Smooth muscle cell (in vitro differentiated cells): ENCODE measurements around the gene ZBTB7B. TPM values are rescaled to one million over a fixed set of nuclear protein-coding genes. Genes with fewer than 3 reads are reported as not detected.

Experiments used
- DNase-seq: peaks from one replicate; lab custom pipeline; 2025; ENCODE audit not compliant: unreplicated experiment; lab: John Stamatoyannopoulos, UW
- H2AFZ ChIP-seq: fragments of 200-600 bp; sonication (generic); 2 replicates; pipeline ENCODE4 v1.6.0; 2016; ENCODE audit warnings: antibody characterized with exemption, low read depth, mild to moderate bottlenecking
- H3F3A ChIP-seq: fragments of 200-600 bp; sonication (generic); 2 replicates; pipeline ENCODE4 v1.6.0; 2017; ENCODE audit warnings: antibody characterized with exemption, low read depth
- H3K27ac ChIP-seq: fragments of 200-600 bp; sonication (generic); 2 replicates; pipeline ENCODE4 v1.5.1; 2016; ENCODE audit warnings: low read depth, mild to moderate bottlenecking
- H3K27me3 ChIP-seq: fragments of 200-600 bp; sonication (generic); 2 replicates; pipeline ENCODE4 v1.6.1; 2016; ENCODE audit warnings: low read depth, mild to moderate bottlenecking
- H3K36me3 ChIP-seq: fragments of 200-600 bp; sonication (generic); 2 replicates; pipeline ENCODE4 v1.5.1; 2016; ENCODE audit warnings: low read depth
- H3K4me1 ChIP-seq: fragments of 200-600 bp; sonication (generic); 2 replicates; pipeline ENCODE4 v1.5.1; 2016; ENCODE audit warnings: low read depth
- H3K4me2 ChIP-seq: fragments of 200-600 bp; sonication (generic); 2 replicates; pipeline ENCODE4 v1.6.0; 2016; ENCODE audit warnings: mild to moderate bottlenecking
- H3K4me3 ChIP-seq: fragments of 200-600 bp; sonication (generic); 2 replicates; pipeline ENCODE4 v1.5.1; 2016; ENCODE audit warnings: mild to moderate bottlenecking
- H3K79me2 ChIP-seq: fragments of 200-600 bp; sonication (generic); 2 replicates; pipeline ENCODE4 v1.6.0; 2016; ENCODE audit warnings: low read depth, mild to moderate bottlenecking
- H3K9ac ChIP-seq: fragments of 200-600 bp; sonication (generic); 2 replicates; pipeline ENCODE4 v1.6.0; 2016; ENCODE audit warnings: low read depth
- H3K9me3 ChIP-seq: fragments of 200-600 bp; sonication (generic); replicated peaks from 2 replicates; pipeline ENCODE4 v1.5.1; 2016; ENCODE audit warnings: low read depth
- H4K20me1 ChIP-seq: fragments of 200-600 bp; sonication (generic); 2 replicates; pipeline ENCODE4 v1.6.0; 2016; ENCODE audit warnings: low read depth
- WGBS: methylation state at CpG from one replicate; pipeline ENCODE4 v1.1.7; 2016; ENCODE audit warnings: low lambda C conversion rate; 5-methylcytosine and 5-hydroxymethylcytosine counted together
- polyA plus RNA-seq: library from polyadenylated mRNA; unstranded; fragments of >200 nt; fragmentation: Nextera tagmentation; extraction: Ambion mirVana; gene quantifications from 2 replicates; pipeline ENCODE4 v1.2.1, GENCODE V29; 2016
- total RNA-seq: library from RNA; depleted of rRNA; stranded (reverse); fragments of >200 nt; gene quantifications from 2 replicates; pipeline ENCODE4 v1.2.3, GENCODE V29; 2014
- TF ChIP-seq, protein P1 (sequence below): fragments of 200-600 bp; sonication (generic); IDR thresholded peaks from 2 replicates; pipeline ENCODE4 v1.5.1; 2017; ENCODE audit warnings: borderline replicate concordance, mild to moderate bottlenecking, antibody characterized with exemption; ENCODE audit not compliant: insufficient read depth, poor library complexity, severe bottlenecking

The ZBTB7B gene
- total and polyA plus RNA-seq, 2 experiments from 2014 or later: 7.5 to 15.5 TPM

DNA sequence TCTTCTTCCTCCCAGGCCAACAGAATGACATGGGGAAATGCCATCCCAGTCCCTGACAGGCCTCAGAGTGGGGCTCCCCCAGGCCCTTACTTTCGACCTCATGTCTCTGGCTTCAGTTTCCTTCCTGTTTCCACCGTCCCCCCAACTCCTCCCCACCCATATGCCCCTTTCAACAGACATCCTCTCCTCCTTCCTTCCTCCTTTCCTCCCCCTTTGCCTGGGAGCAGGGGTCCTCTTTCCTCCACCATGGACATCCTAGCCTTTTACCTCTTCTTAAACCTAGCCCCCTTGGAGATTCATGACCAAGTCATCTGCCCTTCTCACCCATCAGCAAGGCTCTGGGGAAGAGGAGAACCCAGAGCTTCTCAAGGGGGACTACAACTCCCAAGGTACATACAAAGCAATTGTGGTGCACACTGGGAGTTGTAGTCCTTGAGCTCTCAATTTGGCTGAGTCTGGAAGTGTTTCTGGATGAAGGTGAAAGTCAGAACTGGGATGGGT lies 4.0 kb downstream of the ZBTB7B start:
- no peaks in the 10 kb centered on the region for H3K36me3 ChIP-seq
- H3K4me3 ChIP-seq: no peak overlapping the region
- peaks cover 49% of the 10 kb centered on the region for H3K79me2 ChIP-seq
- H3K4me1 ChIP-seq: peaks cover 32% of the 10 kb centered on the region
- no peaks in the 10 kb centered on the region for H3K9me3 ChIP-seq
- H2AFZ ChIP-seq: no peak overlapping the region
- no peak for DNase-seq
- WGBS: 71% methylated on average over 2 of the region's 2 CpGs
- H3F3A ChIP-seq: no peaks in the 10 kb centered on the region
- H4K20me1 ChIP-seq: peaks cover 55% of the 10 kb centered on the region
- H3K27ac ChIP-seq: no peak overlapping the region
- TF ChIP-seq, protein P1, sequence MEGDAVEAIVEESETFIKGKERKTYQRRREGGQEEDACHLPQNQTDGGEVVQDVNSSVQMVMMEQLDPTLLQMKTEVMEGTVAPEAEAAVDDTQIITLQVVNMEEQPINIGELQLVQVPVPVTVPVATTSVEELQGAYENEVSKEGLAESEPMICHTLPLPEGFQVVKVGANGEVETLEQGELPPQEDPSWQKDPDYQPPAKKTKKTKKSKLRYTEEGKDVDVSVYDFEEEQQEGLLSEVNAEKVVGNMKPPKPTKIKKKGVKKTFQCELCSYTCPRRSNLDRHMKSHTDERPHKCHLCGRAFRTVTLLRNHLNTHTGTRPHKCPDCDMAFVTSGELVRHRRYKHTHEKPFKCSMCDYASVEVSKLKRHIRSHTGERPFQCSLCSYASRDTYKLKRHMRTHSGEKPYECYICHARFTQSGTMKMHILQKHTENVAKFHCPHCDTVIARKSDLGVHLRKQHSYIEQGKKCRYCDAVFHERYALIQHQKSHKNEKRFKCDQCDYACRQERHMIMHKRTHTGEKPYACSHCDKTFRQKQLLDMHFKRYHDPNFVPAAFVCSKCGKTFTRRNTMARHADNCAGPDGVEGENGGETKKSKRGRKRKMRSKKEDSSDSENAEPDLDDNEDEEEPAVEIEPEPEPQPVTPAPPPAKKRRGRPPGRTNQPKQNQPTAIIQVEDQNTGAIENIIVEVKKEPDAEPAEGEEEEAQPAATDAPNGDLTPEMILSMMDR: no peak
- H3K27me3 ChIP-seq: no peaks in the 10 kb centered on the region
- no peak overlapping the region for H3K9ac ChIP-seq
- H3K4me2 ChIP-seq: no peak overlapping the region

DNA sequence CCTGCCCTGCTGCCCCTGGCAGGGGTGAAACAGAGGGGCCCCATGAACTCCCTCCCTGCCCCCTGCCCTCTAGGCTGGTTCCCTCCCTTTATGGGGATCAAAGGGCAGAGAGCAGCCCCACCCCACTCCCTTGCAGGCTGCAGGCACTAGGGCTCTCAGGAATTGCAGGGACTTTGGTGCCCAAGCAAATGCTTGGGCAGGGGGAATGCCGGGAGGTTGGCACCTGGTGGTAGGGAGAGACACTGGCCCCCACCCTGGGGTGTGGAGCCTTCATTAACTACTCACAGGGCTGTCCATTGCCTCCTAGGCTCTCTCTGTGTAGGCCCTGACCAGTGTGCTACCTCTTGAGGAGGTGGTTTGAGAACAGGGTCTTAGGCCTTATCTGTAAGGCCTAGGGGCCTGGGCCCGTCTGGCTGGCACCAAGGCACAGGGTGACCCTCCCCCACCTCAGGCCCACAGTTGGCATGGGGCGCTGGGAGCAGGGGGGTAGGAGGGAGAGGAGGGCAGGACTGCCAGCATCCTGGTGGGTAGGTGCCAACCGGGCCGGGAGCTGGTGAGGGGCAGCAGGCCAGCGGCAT lies 4.7 kb downstream of the ZBTB7B start:
- 96% methylated on average over 4 of the region's 6 CpGs for WGBS
- Histone ChIP-seq H3K9me3 (no peaks in the 10 kb centered on the region), H3F3A (no peaks in the 10 kb centered on the region), H2AFZ (no peak overlapping the region), H3K4me3 (no peak overlapping the region), H3K4me1 (peaks cover 37% of the 10 kb centered on the region), H4K20me1 (peaks cover 61% of the 10 kb centered on the region), H3K79me2 (peaks cover 49% of the 10 kb centered on the region), H3K27me3 (no peaks in the 10 kb centered on the region), H3K4me2 (no peak overlapping the region), H3K9ac (no peak overlapping the region), H3K27ac (no peak overlapping the region), H3K36me3 (no peaks in the 10 kb centered on the region)
- TF ChIP-seq, protein P1: no peak
- no peak for DNase-seq

DNA sequence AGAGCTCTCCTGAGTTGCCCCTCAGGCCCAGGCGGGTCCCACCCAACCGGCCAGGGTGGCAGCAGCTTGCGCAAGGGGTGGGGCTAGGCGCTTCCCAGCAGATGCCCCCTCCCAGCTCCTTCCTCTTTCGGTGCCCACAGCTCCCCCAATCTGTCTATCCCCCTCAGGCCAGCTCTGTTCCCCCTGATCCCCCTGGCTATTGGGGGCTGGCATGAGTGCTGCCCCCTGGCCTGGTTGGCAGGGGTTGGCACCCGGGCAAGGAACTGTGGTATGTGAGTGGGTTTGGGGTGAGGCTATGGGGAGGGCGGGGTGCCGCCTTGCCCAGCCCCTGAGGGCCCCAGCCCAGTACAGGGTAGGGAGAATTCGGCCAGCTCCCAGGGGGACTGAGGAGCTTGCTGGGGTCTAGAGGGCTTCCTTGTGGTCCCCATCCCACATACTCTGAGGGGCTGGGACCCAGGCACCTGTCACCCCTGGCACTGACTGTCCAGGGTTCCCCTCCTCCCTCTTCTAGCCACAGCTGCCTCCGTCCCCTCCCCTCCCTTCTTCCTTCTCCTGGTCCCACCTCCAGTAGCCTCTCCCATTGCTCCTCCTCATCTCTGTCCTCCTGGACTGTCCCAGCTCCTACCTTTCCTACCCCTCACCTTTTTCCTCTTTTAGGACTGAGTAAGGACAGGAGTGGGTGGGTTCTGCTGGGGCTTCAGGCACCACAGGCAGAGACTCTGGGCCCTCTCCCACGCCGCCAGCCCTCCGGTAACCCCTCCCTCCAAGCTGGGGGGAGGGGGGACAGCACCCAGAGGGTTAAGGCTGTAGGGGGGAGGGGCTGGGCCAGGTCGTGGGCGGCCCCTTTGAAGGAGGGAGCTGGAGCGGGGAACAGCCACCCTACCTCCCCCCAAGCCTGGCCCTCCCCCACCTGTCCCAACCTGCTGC lies 5.7 kb downstream of the ZBTB7B start:
- no peak overlapping the region for H2AFZ ChIP-seq
- H3K27ac ChIP-seq: no peak overlapping the region
- no peaks in the 10 kb centered on the region for H3F3A ChIP-seq
- TF ChIP-seq, protein P1: no peak
- H3K4me1 ChIP-seq: peaks cover 41% of the 10 kb centered on the region
- 82% methylated on average over 11 of the region's 16 CpGs for WGBS
- no peak overlapping the region for H3K9ac ChIP-seq
- H3K27me3 ChIP-seq: no peaks in the 10 kb centered on the region
- no peaks in the 10 kb centered on the region for H3K36me3 ChIP-seq
- no peak for DNase-seq
- no peaks in the 10 kb centered on the region for H3K9me3 ChIP-seq
- no peak overlapping the region for H3K4me2 ChIP-seq
- peaks cover 65% of the 10 kb centered on the region for H4K20me1 ChIP-seq
- peaks cover 41% of the 10 kb centered on the region for H3K79me2 ChIP-seq
- no peak overlapping the region for H3K4me3 ChIP-seq
